Chondrocyte (in vitro differentiated cells): ENCODE results near the gene SLC27A1. TPM values are rescaled to one million over a fixed set of nuclear protein-coding genes. Genes with fewer than 3 reads are reported as not detected.
"Not testable (repeated sequence)": the region's sequence is repeated elsewhere in the genome, so short reads cannot be mapped to it uniquely, and the experiment has no call there.

Experiments
- DNase-seq: peaks from one replicate; pipeline ENCODE4 v3.0.0; 2021; ENCODE audit warnings: mixed read lengths, low spot score
- H3K27ac Mint-ChIP-seq: one replicate; pipeline ENCODE4 v1.8.0; 2021; ENCODE audit warnings: mild to moderate bottlenecking, moderate library complexity, mixed read lengths; ENCODE audit not compliant: unreplicated experiment
- H3K27me3 Mint-ChIP-seq: 2 replicates; pipeline ENCODE4 v1.8.0; 2021; ENCODE audit warnings: low read depth, mixed read lengths
- H3K36me3 Mint-ChIP-seq: 2 replicates; pipeline ENCODE4 v1.8.0; 2021; ENCODE audit warnings: low read depth, mixed read lengths
- H3K4me1 Mint-ChIP-seq: 2 replicates; pipeline ENCODE4 v1.8.0; 2021; ENCODE audit warnings: low read depth, mild to moderate bottlenecking, mixed read lengths
- H3K4me3 Mint-ChIP-seq: one replicate; pipeline ENCODE4 v1.8.0; 2021; ENCODE audit warnings: mild to moderate bottlenecking, moderate library complexity, mixed read lengths; ENCODE audit not compliant: unreplicated experiment
- H3K9me3 Mint-ChIP-seq: 2 replicates; pipeline ENCODE4 v1.8.0; 2021; ENCODE audit warnings: low read depth, mixed read lengths
- CTCF ChIP-seq: fragments of 200-600 bp; sonication (generic); IDR thresholded peaks from 2 replicates; pipeline ENCODE4 v1.5.0; 2021; ENCODE audit warnings: antibody characterized with exemption, mild to moderate bottlenecking, moderate library complexity
- total RNA-seq: library from RNA; stranded (reverse); gene quantifications from 3 replicates; pipeline ENCODE4 v1.2.1, GENCODE V29; 2021

Gene SLC27A1
- total RNA-seq, 1 donor from 2014 or later: 6.8 TPM

- Mint-ChIP-seq H3K27me3 (no peaks in the 10 kb centered on the region), H3K36me3 (peaks cover 15% of the 10 kb centered on the region), H3K4me3 (peak overlapping the region; percentile 89), H3K27ac (peak overlapping the region; percentile 57), H3K4me1 (peaks cover 43% of the 10 kb centered on the region), H3K9me3 (peaks cover 5% of the 10 kb centered on the region)
- TF ChIP-seq CTCF: no peak
- DNase-seq: no peak
These were observed 42.2 kb downstream of the SLC27A1 start for GRCh38 chr19:17512574-17512939.

GRCh38 chr19:17515408-17516149 is 45.3 kb downstream of the SLC27A1 start:
- no peak overlapping the region for H3K4me3 Mint-ChIP-seq

GRCh38 chr19:17517898-17518297 is 47.6 kb downstream of the SLC27A1 start:
- no peak overlapping the region for H3K27ac Mint-ChIP-seq
- H3K4me3 Mint-ChIP-seq: no peak overlapping the region
- peaks cover 24% of the 10 kb centered on the region for H3K36me3 Mint-ChIP-seq
- no peak for TF ChIP-seq CTCF
- DNase-seq: no peak
- peaks cover 10% of the 10 kb centered on the region for H3K4me1 Mint-ChIP-seq
- H3K9me3 Mint-ChIP-seq: peaks cover 5% of the 10 kb centered on the region
- H3K27me3 Mint-ChIP-seq: no peaks in the 10 kb centered on the region

More at GRCh38 chr19:17515408-17516149, 45.3 kb downstream of the SLC27A1 start:
- TF ChIP-seq CTCF: no peak
- Mint-ChIP-seq H3K36me3 (peaks cover 24% of the 10 kb centered on the region), H3K4me1 (peaks cover 21% of the 10 kb centered on the region), H3K27me3 (no peaks in the 10 kb centered on the region), H3K9me3 (peaks cover 5% of the 10 kb centered on the region), H3K27ac (no peak overlapping the region)
- no peak for DNase-seq

GRCh38 chr19:17518654-17519053 is 48.3 kb downstream of the SLC27A1 start:
- Mint-ChIP-seq H3K36me3 (peaks cover 24% of the 10 kb centered on the region), H3K4me1 (peaks cover 12% of the 10 kb centered on the region)
- not testable (repeated sequence) for H3K9me3 Mint-ChIP-seq, H3K4me3 Mint-ChIP-seq, DNase-seq, H3K27me3 Mint-ChIP-seq, H3K27ac Mint-ChIP-seq

GRCh38 chr19:17519967-17520366 is 49.6 kb downstream of the SLC27A1 start:
- Mint-ChIP-seq H3K27ac (no peak overlapping the region), H3K4me1 (peaks cover 6% of the 10 kb centered on the region), H3K36me3 (peaks cover 24% of the 10 kb centered on the region), H3K4me3 (no peak overlapping the region), H3K9me3 (peaks cover 5% of the 10 kb centered on the region), H3K27me3 (no peaks in the 10 kb centered on the region)
- no peak for TF ChIP-seq CTCF
- DNase-seq: no peak

- no peak overlapping the region for H3K27ac Mint-ChIP-seq
- no peaks in the 10 kb centered on the region for H3K27me3 Mint-ChIP-seq
- peaks cover 22% of the 10 kb centered on the region for H3K36me3 Mint-ChIP-seq
- peaks cover 5% of the 10 kb centered on the region for H3K9me3 Mint-ChIP-seq
- peaks cover 6% of the 10 kb centered on the region for H3K4me1 Mint-ChIP-seq
- TF ChIP-seq CTCF: no peak
- no peak overlapping the region for H3K4me3 Mint-ChIP-seq
- DNase-seq: no peak
These were observed 50.5 kb downstream of the SLC27A1 start for GRCh38 chr19:17520865-17521264.
